GM23338 (cell line): ENCODE data around the gene TEX53. TPM values are rescaled to one million over a fixed set of nuclear protein-coding genes. Genes with fewer than 3 reads are reported as not detected.

Source experiments
- ATAC-seq: fragments of 200-7000 bp; cut with Tn5 transposase; 3 replicates; pipeline ENCODE4 v1.9.1; 2020
- DNase-seq: peaks from one replicate; pipeline ENCODE4 v3.0.0-alpha.2; 2015; ENCODE audit warnings: low spot score
- H2AFZ ChIP-seq: fragments of 200-600 bp; sonication (generic); 2 replicates; pipeline ENCODE4 v1.8.0; 2016; ENCODE audit warnings: antibody characterized with exemption, mild to moderate bottlenecking, moderate library complexity
- H3F3A ChIP-seq: fragments of 200-600 bp; sonication (generic); replicated peaks from 2 replicates; pipeline ENCODE4 v1.8.0; 2017; ENCODE audit warnings: antibody characterized with exemption, mixed run types, low read depth
- H3K27ac ChIP-seq: fragments of 200-600 bp; sonication (generic); 2 replicates; pipeline ENCODE4 v1.6.1; 2016; ENCODE audit warnings: low read depth
- H3K27me3 ChIP-seq: fragments of 200-600 bp; sonication (generic); 2 replicates; pipeline ENCODE4 v1.8.0; 2016; ENCODE audit warnings: mild to moderate bottlenecking, mixed run types, moderate library complexity; ENCODE audit not compliant: insufficient read depth
- H3K36me3 ChIP-seq: fragments of 200-600 bp; sonication (generic); 2 replicates; pipeline ENCODE4 v1.8.0; 2016; ENCODE audit warnings: mild to moderate bottlenecking; ENCODE audit not compliant: insufficient read depth
- H3K4me1 ChIP-seq: fragments of 200-600 bp; sonication (generic); 2 replicates; pipeline ENCODE4 v1.8.0; 2016; ENCODE audit warnings: mild to moderate bottlenecking, moderate library complexity; ENCODE audit not compliant: insufficient read depth
- H3K4me2 ChIP-seq: fragments of 200-600 bp; sonication (generic); 2 replicates; pipeline ENCODE4 v1.7.1; 2017; ENCODE audit warnings: mixed run types
- H3K4me3 ChIP-seq: fragments of 200-600 bp; sonication (generic); 2 replicates; pipeline ENCODE4 v1.6.1; 2016; ENCODE audit warnings: mixed run types
- H3K79me2 ChIP-seq: fragments of 200-600 bp; sonication (generic); replicated peaks from 2 replicates; pipeline ENCODE4 v1.8.0; 2017; ENCODE audit warnings: mild to moderate bottlenecking; ENCODE audit not compliant: insufficient read depth
- H3K9me2 ChIP-seq: fragments of 200-600 bp; sonication (generic); 2 replicates; pipeline ENCODE4 v1.8.0; 2017; ENCODE audit not compliant: insufficient read depth
- H4K20me1 ChIP-seq: fragments of 200-600 bp; sonication (generic); replicated peaks from 2 replicates; pipeline ENCODE4 v1.8.0; 2017; ENCODE audit warnings: mild to moderate bottlenecking; ENCODE audit not compliant: insufficient read depth
- H3K27ac Mint-ChIP-seq: 2 replicates; pipeline ENCODE4 v1.8.0; 2020; ENCODE audit warnings: inconsistent platforms, mild to moderate bottlenecking, moderate library complexity, mixed read lengths
- H3K27me3 Mint-ChIP-seq: 3 replicates; pipeline ENCODE4 v1.8.0; 2022; ENCODE audit warnings: low read depth, mild to moderate bottlenecking, moderate library complexity, mixed read lengths, inconsistent platforms; ENCODE audit not compliant: insufficient read depth, poor library complexity
- H3K36me3 Mint-ChIP-seq: 3 replicates; pipeline ENCODE4 v1.8.0; 2021; ENCODE audit warnings: low read depth, mild to moderate bottlenecking, inconsistent platforms, moderate library complexity, mixed read lengths
- H3K4me1 Mint-ChIP-seq: 3 replicates; pipeline ENCODE4 v1.8.0; 2020; ENCODE audit warnings: mild to moderate bottlenecking, inconsistent platforms, mixed read lengths
- H3K4me3 Mint-ChIP-seq: 3 replicates; pipeline ENCODE4 v1.8.0; 2021; ENCODE audit warnings: moderate library complexity, mild to moderate bottlenecking, inconsistent platforms, mixed read lengths
- H3K9me3 Mint-ChIP-seq: 3 replicates; pipeline ENCODE4 v1.8.0; 2020; ENCODE audit warnings: moderate library complexity, mild to moderate bottlenecking, inconsistent platforms, mixed read lengths
- ETS1 ChIP-seq: IDR thresholded peaks from 2 replicates; pipeline ENCODE4 v1.6.1; 2016; ENCODE audit warnings: antibody characterized with exemption
- EZH2phosphoT487 ChIP-seq: fragments of 200-600 bp; sonication (generic); IDR thresholded peaks from one replicate; pipeline ENCODE4 v1.8.1; 2018; ENCODE audit warnings: antibody characterized with exemption; ENCODE audit not compliant: unreplicated experiment
- POLR2AphosphoS5 ChIP-seq: IDR thresholded peaks from 2 replicates; pipeline ENCODE4 v1.6.1; 2016; ENCODE audit warnings: antibody characterized with exemption, low read depth
- REST ChIP-seq: IDR thresholded peaks from one replicate; pipeline ENCODE4 v1.6.1; 2018; ENCODE audit warnings: antibody characterized with exemption; ENCODE audit not compliant: unreplicated experiment
- STAT1 ChIP-seq: IDR thresholded peaks from one replicate; pipeline ENCODE4 v1.6.1; 2016; ENCODE audit warnings: antibody characterized with exemption; ENCODE audit not compliant: unreplicated experiment
- polyA plus RNA-seq: library from polyadenylated mRNA; unstranded; fragments of >200 nt; fragmentation: Nextera tagmentation; extraction: Ambion mirVana; gene quantifications from 2 replicates; pipeline ENCODE4 v1.2.1, GENCODE V29; 2016
- total RNA-seq: library from RNA; depleted of rRNA; stranded (reverse); fragments of >200 nt; shearing (Covaris generic); gene quantifications from 2 replicates; pipeline ENCODE4 v1.2.3, GENCODE V29; 2014

The TEX53 gene
- total and polyA plus RNA-seq, 2 experiments from 2014 or later, result not detected

GRCh38 chr9:114611516-114612271, 45.9 kb downstream of the TEX53 start:
- Histone ChIP-seq H3K4me2 (peak overlapping the region; percentile 92), H3K4me3 (peak overlapping the region; percentile 79), H3K4me1 (peaks cover 16% of the 10 kb centered on the region), H4K20me1 (no peaks in the 10 kb centered on the region; the same call in 1 of the 2 replicates), H2AFZ (peak overlapping the region; percentile 67; the same call in 1 of the 2 replicates), H3K79me2 (peaks cover 25% of the 10 kb centered on the region; the same call in 1 of the 2 replicates), H3K27ac (no peak overlapping the region), H3K27me3 (peaks cover 14% of the 10 kb centered on the region), H3F3A (no peaks in the 10 kb centered on the region), H3K36me3 (no peaks in the 10 kb centered on the region), H3K9me2 (0 out of 2 replicates have a peak, but pooled peaks cover 6% of the 10 kb centered on the region)
- peaks cover 24% of the 10 kb centered on the region for H3K4me1 Mint-ChIP-seq
- ATAC-seq, result peak; percentile 78
- peaks cover 6% of the 10 kb centered on the region; the same call in 1 of the 3 replicates for H3K9me3 Mint-ChIP-seq
- H3K27ac Mint-ChIP-seq, result no peak overlapping the region
- H3K27me3 Mint-ChIP-seq, result peaks cover 23% of the 10 kb centered on the region
- TF ChIP-seq REST (no peak), POLR2AphosphoS5 (0 out of 2 replicates have a peak, but pooled peaks have one; percentile 12)
- peak overlapping the region; percentile 78 for H3K4me3 Mint-ChIP-seq
- peaks cover 12% of the 10 kb centered on the region; the same call in 2 of the 3 replicates for H3K36me3 Mint-ChIP-seq
- DNase-seq, result peak; percentile 61

- DNase-seq (no peak), ATAC-seq (no peak)
- peaks cover 14% of the 10 kb centered on the region for H3K27me3 ChIP-seq
- Mint-ChIP-seq H3K4me3 (no peak overlapping the region), H3K9me3 (peaks cover 6% of the 10 kb centered on the region; the same call in 1 of the 3 replicates), H3K36me3 (peaks cover 10% of the 10 kb centered on the region; the same call in 2 of the 3 replicates), H3K27me3 (peaks cover 18% of the 10 kb centered on the region), H3K4me1 (peaks cover 21% of the 10 kb centered on the region), H3K27ac (no peak overlapping the region)
- peaks cover 13% of the 10 kb centered on the region; the same call in 1 of the 2 replicates for H3K79me2 ChIP-seq
- TF ChIP-seq ETS1, result no peak
- TF ChIP-seq EZH2phosphoT487, result no peak
- TF ChIP-seq STAT1, result no peak
- H3K4me2 ChIP-seq, result no peak overlapping the region
- no peak overlapping the region for H2AFZ ChIP-seq
- no peaks in the 10 kb centered on the region for H3K36me3 ChIP-seq
- peaks cover 16% of the 10 kb centered on the region for H3K4me1 ChIP-seq
- 0 out of 2 replicates have a peak, but pooled peaks cover 6% of the 10 kb centered on the region for H3K9me2 ChIP-seq
- H3F3A ChIP-seq, result no peaks in the 10 kb centered on the region
- H3K4me3 ChIP-seq, result no peak overlapping the region
- H4K20me1 ChIP-seq, result no peaks in the 10 kb centered on the region
- no peak overlapping the region for H3K27ac ChIP-seq
Observed at GRCh38 chr9:114608525-114608796, 49.1 kb downstream of the TEX53 start.
